Mesothelial cell of epicardium (in vitro differentiated cells): Measurements from ENCODE around the gene PHACTR2. TPM values are rescaled to one million over a fixed set of nuclear protein-coding genes. Genes with fewer than 3 reads are reported as not detected.

Experiments
- DNase-seq, 2 experiments: peaks; one replicate each; pipeline ENCODE4 v3.0.0; 2021; ENCODE audit warnings: low spot score in 2 of 2; ENCODE audit not compliant: unreplicated experiment in 2 of 2
- H3K27ac Mint-ChIP-seq: 2 replicates; pipeline ENCODE4 v1.8.0; 2021; ENCODE audit warnings: mixed read lengths
- H3K27me3 Mint-ChIP-seq: 2 replicates; pipeline ENCODE4 v1.8.0; 2021; ENCODE audit warnings: low read depth, mixed read lengths
- H3K36me3 Mint-ChIP-seq: 2 replicates; pipeline ENCODE4 v1.8.0; 2021; ENCODE audit warnings: mixed read lengths
- H3K4me1 Mint-ChIP-seq: 2 replicates; pipeline ENCODE4 v1.8.0; 2021; ENCODE audit warnings: mixed read lengths
- H3K4me3 Mint-ChIP-seq: 2 replicates; pipeline ENCODE4 v1.8.0; 2021; ENCODE audit warnings: mild to moderate bottlenecking, moderate library complexity, mixed read lengths
- H3K9me3 Mint-ChIP-seq: 2 replicates; pipeline ENCODE4 v1.8.0; 2021; ENCODE audit warnings: mixed read lengths
- total RNA-seq: library from RNA; stranded (reverse); gene quantifications from 3 replicates; pipeline ENCODE4 v1.2.1, GENCODE V29; 2021
- TF ChIP-seq, protein P1 (sequence below): fragments of 200-600 bp; sonication (generic); IDR thresholded peaks from one replicate; pipeline ENCODE4 v1.5.0; 2021; ENCODE audit warnings: antibody characterized with exemption; ENCODE audit not compliant: unreplicated experiment

PHACTR2 gene
- total RNA-seq, 1 donor from 2014 or later = 124 TPM

DNA sequence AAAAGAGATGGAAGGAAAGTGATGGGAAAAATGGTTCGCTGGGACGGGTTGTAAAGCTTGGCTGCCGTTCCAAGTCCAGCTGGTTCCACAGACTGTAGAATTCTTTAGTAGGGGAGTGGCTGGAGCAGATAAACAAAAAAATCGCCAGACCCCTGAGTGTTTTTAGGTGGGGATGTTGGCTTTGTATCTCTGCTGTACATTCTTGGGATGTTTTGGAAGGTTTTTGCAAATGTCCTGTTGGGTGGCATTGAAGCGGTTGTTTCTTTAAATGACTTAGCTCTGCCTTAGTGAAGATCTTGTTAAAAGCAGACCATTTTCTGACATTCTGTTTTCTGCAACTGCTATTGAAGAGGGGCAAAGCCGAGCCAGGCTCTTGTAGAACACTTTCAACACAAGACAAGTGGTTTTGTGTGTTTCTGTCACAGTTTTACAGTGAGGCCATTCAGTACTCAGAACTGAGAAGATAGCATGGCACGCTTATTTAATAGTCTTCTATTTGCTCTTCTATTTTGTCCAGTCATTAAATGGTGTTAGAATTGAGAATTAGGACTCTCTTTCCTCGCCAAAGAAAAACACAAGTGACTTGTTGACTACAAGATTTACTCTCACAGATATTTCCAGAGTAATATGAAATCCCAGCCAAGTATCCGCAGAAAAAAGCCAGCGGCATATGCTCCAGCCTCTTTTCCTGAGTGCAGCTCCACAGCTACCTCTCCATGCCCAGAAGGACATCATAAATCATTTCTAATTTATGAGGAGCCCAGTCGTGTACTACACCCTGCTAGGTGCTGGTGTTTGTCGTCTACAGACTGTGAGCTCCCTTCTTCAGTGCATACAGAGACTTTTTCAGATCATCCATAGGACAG, 65.8 kb downstream of the PHACTR2 start:
- peak overlapping the region; percentile 44 for H3K4me3 Mint-ChIP-seq
- peak overlapping the region; percentile 99 for H3K27ac Mint-ChIP-seq
- TF ChIP-seq, protein P1, sequence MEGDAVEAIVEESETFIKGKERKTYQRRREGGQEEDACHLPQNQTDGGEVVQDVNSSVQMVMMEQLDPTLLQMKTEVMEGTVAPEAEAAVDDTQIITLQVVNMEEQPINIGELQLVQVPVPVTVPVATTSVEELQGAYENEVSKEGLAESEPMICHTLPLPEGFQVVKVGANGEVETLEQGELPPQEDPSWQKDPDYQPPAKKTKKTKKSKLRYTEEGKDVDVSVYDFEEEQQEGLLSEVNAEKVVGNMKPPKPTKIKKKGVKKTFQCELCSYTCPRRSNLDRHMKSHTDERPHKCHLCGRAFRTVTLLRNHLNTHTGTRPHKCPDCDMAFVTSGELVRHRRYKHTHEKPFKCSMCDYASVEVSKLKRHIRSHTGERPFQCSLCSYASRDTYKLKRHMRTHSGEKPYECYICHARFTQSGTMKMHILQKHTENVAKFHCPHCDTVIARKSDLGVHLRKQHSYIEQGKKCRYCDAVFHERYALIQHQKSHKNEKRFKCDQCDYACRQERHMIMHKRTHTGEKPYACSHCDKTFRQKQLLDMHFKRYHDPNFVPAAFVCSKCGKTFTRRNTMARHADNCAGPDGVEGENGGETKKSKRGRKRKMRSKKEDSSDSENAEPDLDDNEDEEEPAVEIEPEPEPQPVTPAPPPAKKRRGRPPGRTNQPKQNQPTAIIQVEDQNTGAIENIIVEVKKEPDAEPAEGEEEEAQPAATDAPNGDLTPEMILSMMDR = no peak
- H3K9me3 Mint-ChIP-seq = peaks cover 6% of the 10 kb centered on the region
- H3K36me3 Mint-ChIP-seq = peaks cover 7% of the 10 kb centered on the region
- no peak for DNase-seq
- peaks cover 57% of the 10 kb centered on the region for H3K4me1 Mint-ChIP-seq
- no peaks in the 10 kb centered on the region for H3K27me3 Mint-ChIP-seq

DNA sequence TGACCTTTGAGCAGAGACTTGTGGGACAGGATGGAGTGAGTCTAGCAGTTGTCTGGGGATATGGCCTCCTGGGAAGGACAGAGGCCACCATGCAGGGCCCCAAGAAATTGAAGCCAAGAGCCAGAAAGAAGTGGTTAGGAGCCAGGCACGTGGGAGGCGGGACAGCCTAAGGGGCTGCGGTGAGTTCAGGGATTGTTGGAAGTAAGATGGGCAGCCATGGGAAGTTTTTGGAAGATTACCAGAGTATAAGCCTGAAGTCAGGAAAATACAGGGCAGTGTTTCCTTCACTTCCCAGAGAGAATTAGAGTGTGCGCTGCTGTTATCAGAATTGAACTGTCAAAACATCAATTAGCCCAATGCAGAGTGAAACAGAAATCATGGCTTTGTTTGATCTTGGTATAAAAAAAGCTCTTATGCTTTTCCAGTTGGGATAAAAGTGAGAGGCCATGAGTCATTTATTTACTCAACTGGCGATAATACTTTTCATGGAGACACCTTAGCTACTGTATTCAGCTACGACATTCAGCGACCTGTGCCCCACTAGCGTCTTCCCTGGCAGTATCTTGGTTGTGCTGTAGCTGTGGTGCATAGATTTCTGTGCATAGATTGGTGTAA, 66.9 kb downstream of the PHACTR2 start:
- H3K36me3 Mint-ChIP-seq = peaks cover 2% of the 10 kb centered on the region
- H3K27me3 Mint-ChIP-seq = no peaks in the 10 kb centered on the region
- peak overlapping the region; percentile 99 for H3K27ac Mint-ChIP-seq
- DNase-seq = no peak
- TF ChIP-seq, protein P1 = no peak
- peaks cover 68% of the 10 kb centered on the region for H3K4me1 Mint-ChIP-seq
- peak overlapping the region; percentile 62 for H3K4me3 Mint-ChIP-seq
- peaks cover 2% of the 10 kb centered on the region for H3K9me3 Mint-ChIP-seq

DNA sequence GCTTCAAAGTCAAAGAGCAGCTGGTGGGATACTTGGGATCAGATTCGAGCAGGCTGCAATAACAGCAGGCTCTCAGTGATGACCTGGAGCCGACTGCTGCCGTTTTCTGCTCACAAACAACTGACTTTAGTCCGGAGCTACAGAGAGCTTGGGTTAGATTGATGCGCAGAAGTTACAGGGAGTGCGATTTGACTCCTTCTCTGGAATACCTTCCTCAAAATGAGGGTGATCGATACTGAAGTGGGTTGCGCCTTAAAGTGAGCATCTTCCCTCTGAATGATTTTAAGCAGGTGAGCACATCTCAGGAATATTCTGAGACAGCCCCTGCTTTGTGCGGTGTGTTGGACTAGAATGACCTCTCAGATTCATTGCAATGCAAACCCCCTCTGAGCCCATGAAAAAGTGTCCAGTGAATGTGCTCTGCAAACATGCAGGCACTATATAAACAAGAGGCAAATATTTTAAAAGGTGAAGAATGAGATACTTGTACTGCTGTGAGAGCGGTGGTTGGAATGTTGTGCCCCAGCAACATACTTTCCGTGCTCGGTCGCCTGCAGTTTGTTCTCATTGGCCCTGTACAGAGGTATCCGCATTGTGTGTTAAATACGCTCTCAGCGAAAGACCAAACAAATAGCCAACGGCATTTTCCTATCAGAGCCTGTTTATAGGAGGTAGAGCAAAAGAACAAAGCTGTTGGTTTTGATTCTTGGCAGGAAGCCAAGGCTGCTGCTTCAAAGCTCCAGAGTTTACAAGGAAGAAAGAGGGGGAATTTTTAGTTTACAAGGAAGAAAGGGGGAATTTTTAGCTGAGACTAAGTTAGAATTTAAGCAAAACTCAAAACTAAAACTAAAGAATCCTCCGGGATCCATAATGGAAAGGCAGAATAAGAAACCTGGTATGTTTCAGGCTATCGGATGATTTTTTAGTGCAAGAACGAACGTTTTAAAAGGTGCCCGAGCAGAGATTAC, 67.7 kb downstream of the PHACTR2 start:
- TF ChIP-seq, protein P1 = no peak
- Mint-ChIP-seq H3K36me3 (no peaks in the 10 kb centered on the region), H3K4me1 (peaks cover 72% of the 10 kb centered on the region), H3K27ac (peak overlapping the region; percentile 99), H3K27me3 (no peaks in the 10 kb centered on the region), H3K9me3 (no peaks in the 10 kb centered on the region), H3K4me3 (peak overlapping the region; percentile 62)
- DNase-seq = peak in 1 of 2 experiments; percentile 53

DNA sequence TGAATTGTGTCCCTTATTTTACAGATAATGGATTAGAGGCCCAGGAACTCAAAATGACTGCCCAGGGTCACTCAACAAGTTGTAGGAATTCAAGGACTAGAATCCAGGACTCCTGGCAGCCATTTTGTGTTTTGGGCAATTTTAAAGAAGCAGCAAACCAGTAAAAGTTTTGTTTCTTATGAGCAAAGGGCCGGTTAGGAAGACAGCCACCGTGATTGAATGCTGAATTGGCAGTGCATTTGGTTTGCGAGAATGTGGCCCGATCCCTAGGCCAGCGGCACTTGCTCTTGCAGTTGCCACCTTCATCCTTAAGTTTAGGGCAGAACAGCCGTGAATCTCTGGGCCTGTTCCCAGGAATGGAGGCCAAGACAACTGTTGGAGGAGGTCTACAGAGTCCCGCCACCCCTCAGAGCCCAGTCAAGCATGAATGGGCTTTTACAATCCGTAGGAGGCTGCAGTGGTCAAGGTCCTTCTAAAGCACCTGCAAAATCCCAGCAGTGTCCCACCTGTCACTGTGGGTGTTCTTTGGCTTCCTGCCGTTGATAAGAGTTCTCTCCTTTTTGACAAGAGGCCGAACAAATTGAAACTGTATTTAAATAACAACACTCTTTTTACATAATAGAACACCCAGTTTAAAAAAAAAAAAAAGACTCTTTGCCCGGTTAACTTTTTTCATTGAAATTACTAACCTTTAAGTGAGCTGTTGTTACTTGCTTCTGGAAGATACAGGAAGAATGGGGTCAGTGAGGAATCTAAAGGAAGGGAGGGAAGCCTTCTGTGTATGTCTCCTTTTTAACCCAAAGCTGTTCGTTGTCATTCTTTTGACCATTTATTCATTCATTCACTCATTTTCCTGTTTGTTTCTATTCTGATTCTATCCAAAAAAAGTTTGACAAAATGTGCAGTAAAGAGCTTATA, 68.7 kb downstream of the PHACTR2 start:
- Mint-ChIP-seq H3K9me3 (no peaks in the 10 kb centered on the region), H3K4me1 (peaks cover 82% of the 10 kb centered on the region), H3K27ac (peak overlapping the region; percentile 99), H3K27me3 (no peaks in the 10 kb centered on the region), H3K36me3 (no peaks in the 10 kb centered on the region), H3K4me3 (peak overlapping the region; percentile 62)
- no peak for DNase-seq
- TF ChIP-seq, protein P1 = no peak
